Measurements from ENCODE around the gene ACOXL. TPM values are rescaled to one million over a fixed set of nuclear protein-coding genes. Genes with fewer than 3 reads are reported as not detected.

The ACOXL gene
- total and polyA plus RNA-seq, 2 donors (not counting 3 experiments of a cell fraction or from before 2014, with no cell fraction given) = not detected

- H2AFZ ChIP-seq (ENCODE audit: low read depth, low read length) = no peak overlapping the region
- DNase-seq (ENCODE audit: low read depth, low spot score) (no peak), FAIRE-seq (no peak)
- no peak overlapping the region for H3K9ac ChIP-seq (replicated peaks; ENCODE audit: extremely low read depth, insufficient read depth, low read length)
- H3K79me2 ChIP-seq (ENCODE audit: control insufficient read depth, insufficient read depth, low read length) = no peaks in the 10 kb centered on the region
- H3K27ac ChIP-seq (ENCODE audit: insufficient read depth, low read depth, low read length) = no peak overlapping the region
- H3K27me3 ChIP-seq (ENCODE audit: control insufficient read depth in 2 of 2, insufficient read depth in 2 of 2, low read length in 2 of 2) = peaks cover 43 to 46% of the 10 kb centered on the region in 2 experiments
- POLR2A ChIA-PET = no interaction called here
- H3K4me2 ChIP-seq (ENCODE audit: insufficient read depth, low read length) = no peak overlapping the region
- H3K4me1 ChIP-seq (ENCODE audit: control insufficient read depth, extremely low read depth, insufficient read depth, low read length) = no peaks in the 10 kb centered on the region
- TF ChIP-seq FOS (IDR thresholded peaks at IDR 0.05; ENCODE audit: borderline replicate concordance, insufficient read depth, low read length) (no peak), EZH2 (IDR thresholded peaks at IDR 0.05; ENCODE audit: borderline replicate concordance, low read depth, low read length, severe bottlenecking) (peak; percentile 43)
- no peaks in the 10 kb centered on the region for H3K36me3 ChIP-seq (ENCODE audit: control insufficient read depth in 2 of 2, extremely low read depth in 1 of 2, insufficient read depth in 2 of 2, low read length in 2 of 2)
- H3K9me3 ChIP-seq (replicated peaks; ENCODE audit: control insufficient read depth, insufficient read depth, low read length) = no peaks in the 10 kb centered on the region
- CTCF ChIA-PET = interaction anchor here (1.6 kb wide), 1 partner anchor 18 kb away, joined by 8 read pairs; no protein-coding TSS in a partner anchor
- dilution Hi-C loops (cut with MboI; ENCODE audit: extremely low pct_ligation_motif_present, low sequenced_read_pairs) = no loop called here
- BruUV-seq (replicated peaks) = no TSS peak
- no peaks in the 10 kb centered on the region for H4K20me1 ChIP-seq (replicated peaks; ENCODE audit: control insufficient read depth, extremely low read depth, insufficient read depth, low read length)
- intact Hi-C loops (cut with micrococcal nuclease) = no loop called here
- H3K9me1 ChIP-seq (replicated peaks; ENCODE audit: control insufficient read depth, extremely low read depth, insufficient read depth, low read length) = no peaks in the 10 kb centered on the region
- no peak overlapping the region for H3K4me3 ChIP-seq (replicated peaks in 1 of 3; ENCODE audit: insufficient read depth in 1 of 3, low read depth in 1 of 3, low read length in 3 of 3)
These were observed 5.4 kb downstream of the ACOXL start for GRCh38 chr2:110737783-110738182.

- H3K36me3 ChIP-seq (ENCODE audit: control insufficient read depth in 2 of 2, extremely low read depth in 1 of 2, insufficient read depth in 2 of 2, low read length in 2 of 2) = no peaks in the 10 kb centered on the region
- H4K20me1 ChIP-seq (replicated peaks; ENCODE audit: control insufficient read depth, extremely low read depth, insufficient read depth, low read length) = no peaks in the 10 kb centered on the region
- H3K9me3 ChIP-seq (replicated peaks; ENCODE audit: control insufficient read depth, insufficient read depth, low read length) = no peaks in the 10 kb centered on the region
- no peak overlapping the region for H3K27ac ChIP-seq (ENCODE audit: insufficient read depth, low read depth, low read length)
- H3K9ac ChIP-seq (replicated peaks; ENCODE audit: extremely low read depth, insufficient read depth, low read length) = no peak overlapping the region
- H3K4me2 ChIP-seq (ENCODE audit: insufficient read depth, low read length) = no peak overlapping the region
- POLR2A ChIA-PET = no interaction called here
- TF ChIP-seq EZH2 (IDR thresholded peaks at IDR 0.05; ENCODE audit: borderline replicate concordance, low read depth, low read length, severe bottlenecking) (no peak), GATA2 (IDR thresholded peaks at IDR 0.05; ENCODE audit: insufficient read depth, insufficient read length, low read depth, low read length) (no peak), MAX (IDR thresholded peaks at IDR 0.05; ENCODE audit: insufficient read depth, insufficient read length) (no peak), JUN (IDR thresholded peaks at IDR 0.05; ENCODE audit: borderline replicate concordance, insufficient read depth, insufficient read length, low read depth) (no peak), POLR2A (IDR thresholded peaks at IDR 0.05; ENCODE audit: low read depth, low read length) (no peak), CTCF (IDR thresholded peaks at IDR 0.05; ENCODE audit: extremely low read depth in 1 of 2, insufficient read depth in 1 of 2, low read depth in 1 of 2, low read length in 2 of 2) (no peak), POLR2AphosphoS5 (IDR thresholded peaks at IDR 0.05; ENCODE audit: insufficient read depth, low read depth, low read length) (no peak), MYC (IDR thresholded peaks at IDR 0.05; ENCODE audit: low read depth, low read length) (no peak), FOS (IDR thresholded peaks at IDR 0.05; ENCODE audit: borderline replicate concordance, insufficient read depth, low read length) (no peak)
- peaks cover 20 to 28% of the 10 kb centered on the region in 2 experiments for H3K27me3 ChIP-seq (ENCODE audit: control insufficient read depth in 2 of 2, insufficient read depth in 2 of 2, low read length in 2 of 2)
- CTCF ChIA-PET = no interaction called here
- DNase-seq (ENCODE audit: low read depth, low spot score) (no peak), FAIRE-seq (no peak)
- intact Hi-C loops (cut with micrococcal nuclease) (no loop called here), dilution Hi-C loops (cut with MboI; ENCODE audit: extremely low pct_ligation_motif_present, low sequenced_read_pairs) (no loop called here)
- H2AFZ ChIP-seq (ENCODE audit: low read depth, low read length) = no peak overlapping the region
- H3K79me2 ChIP-seq (ENCODE audit: control insufficient read depth, insufficient read depth, low read length) = no peaks in the 10 kb centered on the region
- H3K4me3 ChIP-seq (replicated peaks in 1 of 3; ENCODE audit: insufficient read depth in 1 of 3, low read depth in 1 of 3, low read length in 3 of 3) = no peak overlapping the region
- no TSS peak for BruUV-seq (replicated peaks)
- no peaks in the 10 kb centered on the region for H3K4me1 ChIP-seq (ENCODE audit: control insufficient read depth, extremely low read depth, insufficient read depth, low read length)
- H3K9me1 ChIP-seq (replicated peaks; ENCODE audit: control insufficient read depth, extremely low read depth, insufficient read depth, low read length) = no peaks in the 10 kb centered on the region
These were observed 8.5 kb downstream of the ACOXL start for GRCh38 chr2:110740747-110741349.
